Colonic mucosa (tissue), 4 donors: ENCODE measurements around the gene MXI1. TPM values are rescaled to one million over a fixed set of nuclear protein-coding genes. Genes with fewer than 3 reads are reported as not detected.

Source experiments
- DNase-seq: peaks from one replicate; pipeline ENCODE4 v3.0.0-alpha.2; 2020
- H3K27ac ChIP-seq: fragments of 200-600 bp; one replicate; pipeline ENCODE4 v1.8.0; 2021
- H3K27me3 ChIP-seq: fragments of 200-600 bp; one replicate; pipeline ENCODE4 v1.8.0; 2021
- H3K36me3 ChIP-seq: fragments of 200-600 bp; one replicate; pipeline ENCODE4 v1.8.0; 2021
- H3K4me1 ChIP-seq: fragments of 200-600 bp; one replicate; pipeline ENCODE4 v1.8.0; 2021; ENCODE audit warnings: mild to moderate bottlenecking
- H3K4me3 ChIP-seq: fragments of 200-600 bp; one replicate; pipeline ENCODE4 v1.8.0; 2021
- H3K9ac ChIP-seq, 2 donors: one replicate each; pipeline ENCODE4 v1.7.0; 2013; ENCODE audit warnings: control low read depth in 2 of 2, low read depth in 2 of 2, low read length in 2 of 2
- H3K9me3 ChIP-seq: fragments of 200-600 bp; one replicate; pipeline ENCODE4 v1.8.0; 2021
- intact Hi-C: fragments of 100-400 bp; cut with DNase I; formaldehyde crosslinking; loops from one replicate; pipeline ENCODE4 v1.14.1; 2022
- total RNA-seq, 2 donors: library from RNA; stranded (reverse); fragmentation: NEBNext Ultra II Directional in 1 of 2; extraction: Animal tissue kit (Norgen Biotek cat#: 25700) in 1 of 2; gene quantifications; one replicate each; pipeline ENCODE4 v1.2.1, GENCODE V29; 2021
- TF ChIP-seq, protein P1 (sequence below): fragments of 200-600 bp; IDR thresholded peaks from one replicate; pipeline ENCODE4 v1.8.0; 2022; ENCODE audit warnings: antibody characterized with exemption, mild to moderate bottlenecking
- donor health status: healthy.
- donor health status: DM: no; HTN: no; CAD: no.
- donor health status: DM: no; HTN: no; CAD: no.

Gene MXI1
- total RNA-seq, 2 donors from 2014 or later = 58.0 to 304 TPM

DNA sequence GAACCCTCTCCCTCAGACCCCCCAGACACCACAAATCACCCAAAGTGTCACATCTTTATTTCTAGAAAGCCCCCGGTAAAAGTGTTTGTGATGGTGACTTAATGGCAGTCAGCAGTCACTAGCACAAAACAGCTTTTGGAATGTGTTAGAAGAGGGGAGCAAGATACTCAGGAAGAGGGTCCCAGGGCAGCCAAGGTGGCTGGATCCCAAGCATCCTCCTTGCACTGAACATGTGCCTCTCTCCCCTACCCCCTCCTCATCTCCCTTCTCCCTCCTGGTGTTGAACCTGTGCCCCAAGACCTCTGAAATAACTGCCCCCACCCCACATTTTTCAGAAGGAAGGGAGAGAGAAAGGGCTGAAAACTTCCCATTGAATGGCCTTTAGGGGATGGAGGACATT lies 37.8 kb upstream of the MXI1 start:
- Histone ChIP-seq H3K27me3 (peaks cover 8% of the 10 kb centered on the region), H3K9ac (no peak overlapping the region), H3K36me3 (no peaks in the 10 kb centered on the region), H3K4me1 (peaks cover 12% of the 10 kb centered on the region), H3K27ac (no peak overlapping the region), H3K4me3 (no peak overlapping the region), H3K9me3 (no peaks in the 10 kb centered on the region)
- intact Hi-C loops = no loop called here
- DNase-seq = no peak
- TF ChIP-seq, protein P1, sequence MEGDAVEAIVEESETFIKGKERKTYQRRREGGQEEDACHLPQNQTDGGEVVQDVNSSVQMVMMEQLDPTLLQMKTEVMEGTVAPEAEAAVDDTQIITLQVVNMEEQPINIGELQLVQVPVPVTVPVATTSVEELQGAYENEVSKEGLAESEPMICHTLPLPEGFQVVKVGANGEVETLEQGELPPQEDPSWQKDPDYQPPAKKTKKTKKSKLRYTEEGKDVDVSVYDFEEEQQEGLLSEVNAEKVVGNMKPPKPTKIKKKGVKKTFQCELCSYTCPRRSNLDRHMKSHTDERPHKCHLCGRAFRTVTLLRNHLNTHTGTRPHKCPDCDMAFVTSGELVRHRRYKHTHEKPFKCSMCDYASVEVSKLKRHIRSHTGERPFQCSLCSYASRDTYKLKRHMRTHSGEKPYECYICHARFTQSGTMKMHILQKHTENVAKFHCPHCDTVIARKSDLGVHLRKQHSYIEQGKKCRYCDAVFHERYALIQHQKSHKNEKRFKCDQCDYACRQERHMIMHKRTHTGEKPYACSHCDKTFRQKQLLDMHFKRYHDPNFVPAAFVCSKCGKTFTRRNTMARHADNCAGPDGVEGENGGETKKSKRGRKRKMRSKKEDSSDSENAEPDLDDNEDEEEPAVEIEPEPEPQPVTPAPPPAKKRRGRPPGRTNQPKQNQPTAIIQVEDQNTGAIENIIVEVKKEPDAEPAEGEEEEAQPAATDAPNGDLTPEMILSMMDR = no peak

GRCh38 chr10:110170142-110170971 lies 37.0 kb upstream of the MXI1 start:
- Histone ChIP-seq H3K9ac (no peak overlapping the region), H3K27me3 (peaks cover 8% of the 10 kb centered on the region), H3K36me3 (no peaks in the 10 kb centered on the region), H3K4me1 (peaks cover 12% of the 10 kb centered on the region), H3K9me3 (no peaks in the 10 kb centered on the region), H3K4me3 (no peak overlapping the region), H3K27ac (no peak overlapping the region)
- TF ChIP-seq, protein P1 = no peak
- DNase-seq = no peak
- intact Hi-C loops = no loop called here

DNA sequence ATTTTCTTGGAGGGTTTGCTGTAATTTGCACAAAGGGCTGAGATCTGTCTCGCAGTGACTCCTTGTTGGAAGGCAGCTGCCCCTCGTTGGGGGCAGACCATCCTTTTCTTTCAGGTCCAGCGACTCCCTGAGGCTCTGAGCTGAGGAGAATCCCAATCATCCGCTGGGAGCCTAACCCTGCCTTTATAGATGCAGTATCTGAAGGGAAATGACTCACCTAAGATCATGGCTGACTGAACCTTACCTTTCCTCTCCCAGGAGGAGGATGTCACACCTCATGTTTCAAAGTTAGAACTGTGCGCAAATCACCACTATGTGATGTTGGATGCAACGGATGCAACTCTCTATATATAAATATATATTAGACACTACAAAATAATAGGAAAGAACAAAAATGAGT lies 36.4 kb upstream of the MXI1 start:
- Histone ChIP-seq H3K4me1 (peaks cover 12% of the 10 kb centered on the region), H3K4me3 (no peak overlapping the region), H3K27ac (no peak overlapping the region), H3K9ac (no peak overlapping the region), H3K27me3 (peaks cover 8% of the 10 kb centered on the region), H3K9me3 (no peaks in the 10 kb centered on the region), H3K36me3 (no peaks in the 10 kb centered on the region)
- intact Hi-C loops = no loop called here
- DNase-seq = no peak
- TF ChIP-seq, protein P1 = no peak

GRCh38 chr10:110172155-110172554 lies 35.2 kb upstream of the MXI1 start:
- Histone ChIP-seq H3K9ac (no peak overlapping the region), H3K4me3 (no peak overlapping the region), H3K4me1 (peaks cover 12% of the 10 kb centered on the region), H3K27me3 (peaks cover 8% of the 10 kb centered on the region), H3K9me3 (no peaks in the 10 kb centered on the region), H3K36me3 (no peaks in the 10 kb centered on the region), H3K27ac (no peak overlapping the region)
- DNase-seq = no peak
- intact Hi-C loops = no loop called here
- TF ChIP-seq, protein P1 = no peak

GRCh38 chr10:110174201-110174600 lies 33.2 kb upstream of the MXI1 start:
- Histone ChIP-seq H3K4me1 (peaks cover 7% of the 10 kb centered on the region), H3K36me3 (no peaks in the 10 kb centered on the region), H3K27ac (no peak overlapping the region), H3K27me3 (no peaks in the 10 kb centered on the region), H3K9ac (no peak overlapping the region), H3K9me3 (no peaks in the 10 kb centered on the region), H3K4me3 (no peak overlapping the region)
- TF ChIP-seq, protein P1 = no peak
- DNase-seq = no peak
- intact Hi-C loops = no loop called here
